HG03103 (cell line): ENCODE measurements around the gene SYNE2.
"Not testable (repeated sequence)": the region's sequence is repeated elsewhere in the genome, so short reads cannot be mapped to it uniquely, and the experiment has no call there.

Experiments
- ATAC-seq: cut with Tn5 transposase; IDR thresholded peaks from one replicate; pipeline ENCODE4 v1.9.1; 2021; ENCODE audit warnings: low read depth; ENCODE audit not compliant: unreplicated experiment

SYNE2 gene

DNA sequence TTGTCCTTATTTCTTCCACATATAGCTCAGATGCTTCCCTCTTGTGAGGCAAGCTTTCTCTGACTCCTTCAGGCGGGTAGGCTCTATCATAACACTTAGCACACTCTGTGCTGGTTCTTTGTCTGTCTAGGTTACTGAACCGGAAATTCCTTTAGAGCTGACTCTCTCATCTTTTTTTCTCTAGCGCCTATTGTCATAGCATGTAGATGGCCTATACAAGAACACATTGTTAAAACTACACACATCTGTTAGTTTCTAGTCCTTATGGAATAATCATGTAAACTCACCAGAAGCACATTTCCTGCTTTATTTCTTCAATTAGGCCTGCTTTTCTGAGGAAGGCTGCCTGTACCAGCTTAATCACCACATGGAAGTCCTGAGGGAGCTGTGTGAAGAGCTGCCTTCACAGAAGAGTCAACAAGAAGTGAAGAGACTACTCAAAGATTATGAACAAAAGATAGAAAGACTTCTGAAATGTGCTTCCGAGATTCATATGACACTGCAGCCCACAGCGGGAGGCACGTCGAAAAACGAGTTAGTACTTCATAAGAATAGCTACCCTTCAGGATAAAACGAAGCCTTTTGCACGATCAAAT, 143.9 kb downstream of the SYNE2 start:
- no peak for ATAC-seq

DNA sequence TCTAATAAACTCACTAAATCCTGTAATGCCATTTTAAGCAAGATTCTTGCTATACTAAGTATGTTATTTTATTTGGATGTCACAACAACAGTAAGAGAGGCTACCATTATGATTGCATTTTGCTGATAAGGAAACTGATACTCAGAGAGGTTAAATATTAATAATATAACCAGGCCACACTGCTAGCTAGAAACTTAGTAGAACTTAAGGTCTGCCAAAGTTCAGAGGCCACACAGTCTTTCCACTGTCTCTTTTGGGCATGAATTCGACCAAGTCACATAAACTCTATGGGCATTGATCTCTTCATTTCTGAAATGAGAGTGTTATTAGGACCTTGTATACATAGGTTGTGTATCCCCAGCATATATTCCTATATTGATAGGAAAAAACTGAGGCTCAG, 147.9 kb downstream of the SYNE2 start:
- ATAC-seq: no peak

DNA sequence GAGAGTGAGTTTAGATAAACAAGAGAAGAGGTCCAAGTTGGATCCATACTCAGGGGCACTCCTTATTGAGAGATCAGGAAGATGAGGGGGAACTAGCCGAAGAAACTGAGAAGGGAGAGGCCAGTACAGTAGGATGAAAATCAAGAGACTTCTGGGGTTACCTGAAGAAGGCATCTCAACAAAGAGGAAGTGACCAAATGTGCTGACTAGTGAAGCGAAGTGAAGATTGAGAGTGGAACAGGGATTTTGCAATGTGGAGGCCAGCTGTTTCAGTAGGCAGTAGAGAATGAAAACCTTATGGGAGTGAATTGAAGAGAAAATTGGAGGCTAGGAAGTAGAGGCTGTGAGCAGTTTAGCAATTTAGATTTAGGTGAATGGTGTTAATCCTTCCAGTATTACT, 153.0 kb downstream of the SYNE2 start:
- ATAC-seq: no peak

DNA sequence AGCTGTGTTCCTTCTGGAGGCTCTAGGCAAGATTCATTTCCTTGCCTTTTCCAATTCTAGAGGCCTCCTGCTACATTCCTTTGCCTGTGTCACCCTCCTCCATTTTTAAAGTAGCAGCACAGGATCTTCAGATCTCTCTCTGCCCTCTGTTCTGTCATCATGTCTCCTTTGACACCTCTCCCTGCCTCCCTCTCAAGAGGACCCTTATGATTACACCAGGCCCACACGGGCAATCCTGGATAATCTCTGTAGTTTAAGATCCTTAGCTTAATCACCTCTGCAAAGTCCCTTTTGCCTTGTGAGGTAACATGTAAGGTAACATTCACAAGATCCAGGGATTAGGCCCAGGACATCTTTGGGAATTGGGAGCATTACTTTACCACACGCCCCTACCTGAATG, 155.2 kb downstream of the SYNE2 start:
- no peak for ATAC-seq

DNA sequence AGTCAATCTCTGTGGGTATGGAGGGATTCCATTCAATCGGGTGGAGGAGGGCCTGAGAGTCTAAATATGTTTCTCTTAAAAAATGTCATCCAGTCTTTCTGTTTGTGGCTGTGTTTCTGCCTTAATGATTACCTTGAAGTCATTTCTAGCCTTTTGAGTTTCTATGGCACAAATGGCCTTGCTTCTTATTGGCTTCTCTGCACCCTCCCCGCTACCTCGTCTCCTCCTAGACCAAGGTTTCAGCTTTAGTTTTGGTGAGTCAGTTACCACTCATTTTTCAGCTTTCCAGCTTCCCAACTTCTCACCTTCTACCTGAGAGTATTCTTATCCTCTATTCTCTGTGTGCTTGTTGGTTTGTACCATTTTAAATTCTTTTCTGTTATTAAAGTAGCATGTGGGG, 159.2 kb downstream of the SYNE2 start:
- ATAC-seq: no peak

DNA sequence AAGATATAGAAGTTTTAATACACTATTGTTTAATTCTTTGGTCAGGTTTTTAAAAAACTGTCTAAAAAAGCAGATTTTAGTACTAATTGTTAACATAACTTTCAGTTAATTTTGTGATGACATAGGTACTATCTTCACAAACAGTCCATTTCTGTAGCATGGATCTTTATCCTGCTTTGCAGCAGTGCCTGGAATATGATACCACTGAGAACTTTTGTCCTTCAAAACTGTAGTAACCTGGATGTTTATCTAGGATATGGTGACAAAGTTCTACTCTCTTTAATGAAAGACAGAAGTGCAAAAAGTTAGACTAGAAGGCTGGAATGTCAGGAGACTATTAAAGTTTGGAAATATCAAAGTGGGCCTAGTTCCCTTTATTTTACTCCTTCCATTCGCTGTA, 159.9 kb downstream of the SYNE2 start:
- no peak for ATAC-seq

DNA sequence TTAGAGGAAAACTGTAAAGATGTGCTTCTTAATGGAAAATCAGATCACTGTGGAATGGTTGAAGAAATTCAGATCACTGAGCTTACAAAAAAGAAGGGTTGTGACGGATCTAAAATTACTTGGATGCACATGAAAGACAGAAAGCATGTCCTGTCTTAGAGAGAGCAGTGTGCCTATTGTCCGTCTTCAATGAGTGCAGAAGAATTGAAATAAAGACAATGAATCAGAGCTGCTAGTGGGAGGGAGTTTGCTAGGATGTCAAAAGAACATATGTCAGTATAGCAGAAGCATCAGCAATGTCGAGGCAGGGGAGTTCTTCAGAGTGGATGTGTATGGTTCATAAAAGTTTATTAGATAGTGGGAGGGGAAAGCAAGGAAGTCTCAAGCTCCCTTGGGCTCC, 172.7 kb downstream of the SYNE2 start:
- ATAC-seq: no peak

DNA sequence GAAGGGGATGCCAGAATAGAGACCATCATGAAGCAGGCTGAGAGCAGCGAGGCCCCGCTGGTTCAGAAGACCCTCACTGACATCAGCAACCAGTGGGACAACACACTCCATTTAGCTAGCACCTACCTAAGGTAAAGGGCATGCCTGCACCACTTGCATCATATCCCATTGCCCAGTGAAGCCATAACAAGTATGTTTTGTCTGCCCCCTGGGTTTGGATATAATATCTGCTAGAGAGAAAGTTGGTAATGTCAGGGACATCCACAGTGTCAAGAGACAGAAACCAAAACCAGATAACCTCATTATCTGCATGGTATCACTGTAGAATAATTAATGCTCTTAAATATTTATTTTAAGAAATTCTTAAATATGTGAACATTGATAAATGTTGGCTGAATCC, 173.8 kb downstream of the SYNE2 start:
- no peak for ATAC-seq

DNA sequence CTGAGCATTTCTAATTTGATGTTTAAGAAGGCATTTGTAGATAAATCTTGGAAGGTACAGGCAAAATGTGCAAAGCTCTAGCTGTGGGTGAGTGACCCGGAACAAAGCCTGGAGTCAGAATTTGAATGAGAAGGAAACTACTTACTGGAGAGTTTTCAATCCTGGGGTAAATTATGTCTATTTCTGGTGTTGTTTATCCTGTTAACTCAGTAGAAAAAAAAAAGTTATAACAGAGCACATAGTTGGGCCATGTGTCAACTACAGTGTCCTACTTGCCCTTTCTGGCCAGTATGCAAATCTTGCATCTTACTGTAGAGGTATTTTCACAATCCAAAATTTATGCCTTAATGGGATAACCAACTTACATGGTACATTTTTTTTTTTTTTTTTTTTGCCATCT, 182.3 kb downstream of the SYNE2 start:
- no peak for ATAC-seq

DNA sequence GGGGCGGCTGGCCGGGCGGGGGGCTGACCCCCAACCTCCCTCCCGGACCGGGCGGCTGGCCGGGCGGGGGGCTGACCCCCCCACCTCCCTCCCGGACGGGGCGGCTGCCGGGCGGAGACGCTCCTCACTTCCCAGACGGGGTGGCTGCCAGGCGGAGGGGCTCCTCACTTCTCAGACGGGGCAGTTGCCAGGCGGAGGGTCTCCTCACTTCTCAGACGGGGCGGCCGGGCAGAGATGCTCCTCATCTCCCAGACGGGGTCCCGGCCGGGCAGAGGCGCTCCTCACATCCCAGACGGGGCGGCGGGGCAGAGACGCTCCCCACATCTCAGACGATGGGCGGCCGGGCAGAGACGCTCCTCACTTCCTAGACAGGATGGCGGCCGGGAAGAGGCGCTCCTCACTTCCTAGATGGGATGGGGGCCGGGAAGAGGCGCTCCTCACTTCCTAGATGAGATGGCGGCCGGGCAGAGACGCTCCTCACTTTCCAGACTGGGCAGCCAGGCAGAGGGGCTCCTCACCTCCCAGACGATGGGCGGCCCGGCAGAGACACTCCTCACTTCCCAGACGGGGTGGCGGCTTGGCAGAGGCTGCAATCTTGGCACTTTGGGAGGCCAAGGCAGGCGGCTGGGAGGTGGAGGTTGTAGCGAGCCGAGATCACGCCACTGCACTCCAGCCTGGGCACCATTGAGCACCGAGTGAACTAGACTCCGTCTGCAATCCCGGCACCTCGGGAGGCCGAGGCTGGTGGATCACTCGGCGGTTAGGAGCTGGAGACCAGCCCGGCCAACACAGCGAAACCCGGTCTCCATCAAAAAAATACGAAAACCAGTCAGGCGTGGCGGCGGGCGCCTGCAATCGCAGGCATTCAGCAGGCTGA, 185.3 kb downstream of the SYNE2 start:
- not testable (repeated sequence) for ATAC-seq

DNA sequence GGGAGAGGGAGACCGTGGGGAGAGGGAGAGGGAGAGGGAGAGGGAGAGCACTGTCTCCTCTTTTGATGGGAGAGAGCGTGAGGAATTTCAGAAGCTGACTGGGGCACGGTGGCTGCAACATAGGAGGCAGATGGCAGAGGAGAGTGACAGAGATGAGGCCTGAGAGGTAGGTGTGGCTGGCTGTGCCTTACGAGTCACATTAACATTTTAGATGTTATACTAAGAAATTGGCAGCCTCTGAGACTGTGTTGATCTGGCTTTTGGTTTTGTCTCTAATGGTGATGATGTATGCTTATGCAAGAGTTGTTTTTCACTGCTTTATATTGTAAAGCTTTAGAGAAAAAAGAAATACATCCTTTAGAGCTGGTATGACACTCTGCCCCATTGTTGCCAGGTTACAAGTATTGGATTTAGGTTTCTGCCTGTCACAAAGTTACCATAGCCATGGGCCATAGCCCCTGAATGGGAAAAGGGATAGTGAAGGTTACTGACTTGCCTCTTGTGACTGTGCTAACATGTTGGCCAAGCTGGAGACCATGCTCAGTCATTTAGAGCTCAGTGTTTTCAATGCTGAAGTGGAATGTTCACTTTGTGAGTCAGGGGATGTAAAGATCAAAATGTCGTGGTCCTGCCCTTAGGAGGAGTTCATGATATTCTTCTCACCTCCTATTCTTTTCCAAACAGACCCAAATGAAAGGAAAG, 186.2 kb downstream of the SYNE2 start:
- ATAC-seq: no peak

DNA sequence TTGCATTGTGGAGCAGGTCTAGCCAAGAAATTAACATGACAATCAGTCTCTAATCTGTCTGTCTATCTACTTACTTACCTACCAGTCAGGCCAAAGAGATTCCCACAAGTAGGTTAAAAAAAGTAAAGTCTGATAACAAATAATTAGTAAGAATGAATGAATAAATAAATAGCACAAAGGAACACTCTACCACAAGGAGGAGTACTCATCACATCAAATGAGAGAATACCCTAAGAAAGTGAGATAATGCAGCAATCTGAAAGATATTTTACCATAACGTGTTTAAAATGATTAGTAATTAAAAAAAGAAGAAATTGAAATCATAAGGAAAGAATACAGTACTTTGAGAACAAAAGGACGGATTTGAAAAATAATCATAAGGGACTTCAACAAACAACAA, 187.2 kb downstream of the SYNE2 start:
- no peak for ATAC-seq

DNA sequence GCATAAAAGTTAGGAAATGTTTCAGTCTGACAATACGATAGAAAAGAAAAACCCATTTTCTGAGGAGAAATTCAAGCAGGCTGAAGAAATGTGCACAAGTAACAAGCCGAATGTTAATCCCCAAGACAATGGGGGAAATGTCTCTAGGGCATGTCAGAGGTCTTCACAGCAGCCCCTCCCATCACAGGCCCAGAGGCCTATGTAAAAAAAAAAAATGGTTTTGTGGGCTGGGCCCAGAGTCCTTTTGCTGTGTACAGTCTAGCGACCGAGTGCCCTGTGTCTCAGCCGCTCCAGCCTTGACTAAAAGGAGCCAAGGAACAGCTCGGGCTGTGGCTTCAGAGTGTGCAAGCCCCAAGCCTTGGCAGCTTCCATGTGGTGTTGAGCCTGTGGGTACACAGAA, 190.5 kb downstream of the SYNE2 start:
- not testable (repeated sequence) for ATAC-seq

DNA sequence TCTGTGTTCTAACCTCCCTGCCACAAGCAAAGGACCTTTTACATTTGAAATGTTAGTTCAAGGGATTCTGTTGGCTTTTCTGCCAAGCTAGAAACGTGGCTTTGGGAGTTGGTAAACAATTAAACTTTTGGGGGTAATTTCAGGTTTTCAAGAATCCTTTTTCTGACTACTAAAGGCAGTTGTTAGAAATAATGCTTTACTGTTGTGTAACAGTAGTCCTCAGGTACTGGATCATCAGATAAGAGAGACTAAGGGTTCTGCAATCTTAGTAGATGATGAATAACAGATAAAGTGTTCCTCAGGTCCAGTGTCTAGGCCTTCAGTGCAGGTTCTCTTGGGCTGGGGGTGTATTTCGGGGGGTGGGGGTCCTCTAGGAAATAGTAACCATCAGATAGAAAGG, 192.3 kb downstream of the SYNE2 start:
- ATAC-seq: no peak

DNA sequence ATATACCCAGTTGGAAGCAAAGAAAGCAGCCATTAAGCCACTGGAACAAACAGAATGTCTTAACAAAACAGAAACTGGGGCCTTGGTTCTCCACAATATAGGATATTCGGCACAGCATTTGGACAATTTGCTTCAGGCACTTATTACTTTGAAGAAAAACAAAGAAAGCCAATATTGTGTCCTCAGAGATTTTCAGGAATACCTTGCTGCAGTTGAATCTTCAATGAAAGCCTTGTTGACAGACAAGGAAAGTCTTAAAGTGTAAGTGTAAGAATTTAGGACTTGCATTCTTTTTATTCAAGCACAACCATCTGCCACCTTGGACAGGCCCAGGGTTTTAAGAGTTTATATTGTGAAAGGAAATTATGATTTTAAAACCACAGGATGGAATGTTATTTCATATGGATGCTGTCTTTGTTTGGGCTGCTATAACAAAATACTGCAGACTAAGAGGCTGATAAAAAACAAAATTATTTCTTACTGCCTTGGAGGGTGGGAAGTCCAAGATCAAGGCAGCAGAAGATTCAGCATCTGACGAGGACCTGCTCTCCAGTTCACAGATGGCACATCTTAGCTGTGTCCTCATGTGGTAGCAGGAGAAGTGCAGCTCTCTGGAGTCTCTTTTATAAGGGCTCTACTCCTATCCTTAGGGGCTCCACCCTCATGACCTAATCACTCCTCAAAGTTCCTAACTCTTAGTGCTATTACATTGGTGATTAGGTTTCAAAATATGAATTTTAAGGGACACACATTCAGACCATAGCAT, 197.0 kb downstream of the SYNE2 start:
- ATAC-seq: no peak

DNA sequence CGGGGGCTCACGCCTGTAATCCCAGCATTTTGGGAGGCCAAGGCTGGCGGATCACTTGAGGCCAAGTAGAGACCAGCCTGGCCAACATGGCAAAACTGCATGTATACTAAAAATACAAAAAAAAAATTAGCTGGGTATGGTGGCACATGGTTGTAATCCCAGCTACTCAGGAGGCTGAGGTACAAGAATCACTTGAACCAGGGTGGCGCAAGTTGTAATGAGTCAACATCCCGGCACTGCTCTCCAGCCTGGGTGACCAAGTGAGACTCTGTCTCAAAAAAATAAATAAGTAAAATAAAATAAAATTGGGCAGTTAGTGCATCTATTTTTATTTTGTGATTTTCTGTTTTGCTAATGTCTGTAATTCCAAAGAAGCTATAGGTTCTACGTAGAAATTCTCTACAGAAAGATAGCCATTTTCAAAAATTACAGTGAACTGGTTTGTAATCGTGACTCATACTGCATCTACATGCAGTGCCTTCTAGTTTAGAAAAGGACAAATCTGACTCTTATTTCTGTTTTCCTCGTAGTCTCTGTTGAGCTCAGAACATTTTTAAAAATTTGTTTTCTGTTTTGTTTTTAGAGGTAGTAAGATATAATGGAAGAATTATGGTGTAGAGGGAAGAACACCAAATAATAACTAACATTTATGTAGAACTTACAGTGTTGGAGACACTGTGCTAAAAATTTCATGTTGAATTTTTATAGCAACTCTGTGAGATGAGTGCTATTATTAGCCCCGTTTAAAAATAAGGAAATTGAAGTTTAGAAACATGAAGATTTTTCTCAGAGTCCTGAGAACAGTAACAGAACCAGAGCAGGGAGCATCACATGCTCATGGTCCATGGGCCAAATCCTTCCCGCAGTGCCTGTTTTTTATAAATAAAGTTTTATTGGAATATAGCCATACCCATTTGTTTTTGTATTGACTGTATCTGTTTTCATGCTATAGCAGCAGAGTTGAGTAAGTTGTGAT, 201.2 kb downstream of the SYNE2 start:
- no peak for ATAC-seq

DNA sequence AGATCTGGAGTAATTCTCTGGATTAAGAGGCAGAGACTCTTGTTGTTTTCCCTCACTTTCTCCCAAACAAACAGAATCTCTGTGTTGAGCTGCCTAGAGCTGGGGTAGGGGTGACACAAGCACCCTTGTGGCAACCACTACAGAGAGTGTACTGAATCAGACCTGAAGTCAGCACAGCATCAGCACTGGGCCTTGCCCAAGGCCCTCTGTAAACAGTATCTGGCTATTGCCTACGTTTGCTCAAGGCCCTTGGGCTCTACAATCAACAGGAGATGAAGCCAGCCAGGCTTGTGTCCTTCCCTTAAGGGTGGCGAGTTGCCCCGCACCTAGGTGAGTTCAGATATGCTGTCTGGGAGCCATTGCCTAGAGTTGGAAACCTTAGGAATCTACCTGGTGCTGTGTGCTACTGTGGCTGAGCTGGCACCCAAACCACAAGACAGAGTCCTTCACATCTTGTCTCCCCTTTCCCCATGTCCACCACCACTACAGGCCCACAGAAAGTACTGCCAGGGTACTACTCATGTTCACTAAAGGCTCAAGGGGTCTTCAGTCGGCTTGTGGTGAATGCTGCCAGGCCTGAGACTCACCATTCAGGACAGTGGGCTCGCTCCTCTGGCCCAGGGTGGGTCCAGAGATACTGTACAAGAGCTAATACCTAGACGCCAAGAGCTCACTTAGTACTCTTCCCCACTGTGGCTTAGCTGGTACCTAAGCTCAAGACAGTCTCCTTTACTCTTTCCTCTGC, 206.8 kb downstream of the SYNE2 start:
- no peak for ATAC-seq

DNA sequence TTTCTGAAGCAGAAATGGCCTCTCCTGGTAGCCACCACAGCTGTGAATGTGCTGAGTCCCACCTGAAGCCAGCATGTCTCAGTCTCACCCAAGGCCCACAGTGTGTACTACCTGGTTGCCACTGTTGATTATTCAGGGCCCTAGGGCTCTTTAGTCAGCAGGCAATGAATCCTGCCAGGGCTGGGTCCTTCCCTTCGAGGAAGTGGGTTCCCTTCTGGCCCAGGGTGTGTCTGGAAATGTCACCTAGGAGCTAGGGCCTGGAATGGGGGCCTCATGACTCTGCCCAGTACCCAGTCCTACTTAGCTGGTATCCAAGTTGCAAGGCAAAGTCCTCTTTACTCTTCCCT, 207.4 kb downstream of the SYNE2 start:
- ATAC-seq: no peak

DNA sequence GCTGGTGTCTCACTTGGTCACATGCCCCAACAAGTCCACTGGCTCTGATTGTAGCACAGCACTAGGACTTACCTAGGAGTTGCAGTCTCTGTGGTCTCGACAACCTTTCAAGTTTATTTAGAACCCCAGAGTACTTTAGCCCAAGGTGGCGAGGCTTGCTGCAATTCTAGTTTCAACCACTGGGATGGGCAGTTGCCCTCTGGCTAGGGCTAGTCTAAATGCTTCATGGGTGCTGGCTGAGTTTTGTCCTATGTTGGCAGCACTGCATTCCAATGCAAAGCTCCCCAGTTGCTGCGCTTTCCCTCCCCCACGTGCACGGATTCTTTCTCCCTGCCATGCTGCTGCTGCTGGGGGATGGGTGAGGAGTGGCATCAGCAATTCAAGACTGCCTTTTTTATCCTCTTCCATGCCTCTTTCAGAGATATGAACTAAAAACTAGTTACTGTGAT, 207.9 kb downstream of the SYNE2 start:
- no peak for ATAC-seq
